Activated naive CD4-positive, alpha-beta T cell treated with anti-CD3 and anti-CD28 coated beads, Interleukin-2, amount 50 U/mL, for 24 hours (primary cell): ENCODE data around the gene PSD4.
A peak's percentile ranks its signal among the peaks of the same experiment; 100 is the strongest.

Experiments used
- H3K27ac Mint-ChIP-seq: one replicate; pipeline ENCODE4 v1.8.0; 2021; ENCODE audit warnings: mild to moderate bottlenecking, mixed read lengths
- H3K27me3 Mint-ChIP-seq: one replicate; pipeline ENCODE4 v1.8.0; 2021; ENCODE audit warnings: mixed read lengths
- H3K36me3 Mint-ChIP-seq: one replicate; pipeline ENCODE4 v1.8.0; 2021; ENCODE audit warnings: mixed read lengths
- H3K4me1 Mint-ChIP-seq: one replicate; pipeline ENCODE4 v1.8.0; 2021; ENCODE audit warnings: mixed read lengths
- H3K4me3 Mint-ChIP-seq: one replicate; pipeline ENCODE4 v1.8.0; 2021; ENCODE audit warnings: mild to moderate bottlenecking, mixed read lengths
- H3K9me3 Mint-ChIP-seq: one replicate; pipeline ENCODE4 v1.8.0; 2021; ENCODE audit warnings: mixed read lengths

Gene PSD4

GRCh38 chr2:113173542-113174375 lies at the start of gene PSD4:
Gene PSD4 (plus strand): TSS chr2:113173971. CDS start chr2:113182457, 8,486 bp downstream.
- peaks cover 15% of the 10 kb centered on the region for H3K36me3 Mint-ChIP-seq
- H3K27me3 Mint-ChIP-seq: no peaks in the 10 kb centered on the region
- H3K27ac Mint-ChIP-seq: peak within 1 kb of the TSS; percentile 95
- H3K4me1 Mint-ChIP-seq: peaks cover 74% of the 10 kb centered on the region
- peak within 1 kb of the TSS; percentile 89 for H3K4me3 Mint-ChIP-seq
- peaks cover 4% of the 10 kb centered on the region for H3K9me3 Mint-ChIP-seq

- no peak overlapping the region for H3K27ac Mint-ChIP-seq
These were observed 49.4 kb upstream of the PSD4 start for GRCh38 chr2:113124181-113124961.

GRCh38 chr2:113124984-113125855 lies 48.6 kb upstream of the PSD4 start:
- Mint-ChIP-seq H3K27me3 (peaks cover 2% of the 10 kb centered on the region), H3K9me3 (no peaks in the 10 kb centered on the region), H3K4me1 (peaks cover 20% of the 10 kb centered on the region), H3K27ac (no peak overlapping the region), H3K4me3 (no peak overlapping the region), H3K36me3 (no peaks in the 10 kb centered on the region)

More at GRCh38 chr2:113124181-113124961, 49.4 kb upstream of the PSD4 start:
- H3K4me1 Mint-ChIP-seq: peaks cover 20% of the 10 kb centered on the region
- no peak overlapping the region for H3K4me3 Mint-ChIP-seq
- no peaks in the 10 kb centered on the region for H3K9me3 Mint-ChIP-seq
- H3K27me3 Mint-ChIP-seq: peaks cover 2% of the 10 kb centered on the region
- no peaks in the 10 kb centered on the region for H3K36me3 Mint-ChIP-seq

- no peaks in the 10 kb centered on the region for H3K36me3 Mint-ChIP-seq
- H3K9me3 Mint-ChIP-seq: no peaks in the 10 kb centered on the region
- H3K4me3 Mint-ChIP-seq: no peak within 1 kb of the TSS
- H3K27ac Mint-ChIP-seq: no peak within 1 kb of the TSS
- peaks cover 2% of the 10 kb centered on the region for H3K27me3 Mint-ChIP-seq
- H3K4me1 Mint-ChIP-seq: peaks cover 17% of the 10 kb centered on the region
These were observed 46.7 kb upstream of the PSD4 start, which contains the start of gene IL1RN for GRCh38 chr2:113126845-113127645. Gene IL1RN (plus strand): TSS chr2:113127598. CDS start chr2:113127625, 27 bp downstream.

- H3K27ac Mint-ChIP-seq: no peak overlapping the region
- peaks cover 2% of the 10 kb centered on the region for H3K27me3 Mint-ChIP-seq
- H3K4me3 Mint-ChIP-seq: no peak overlapping the region
- H3K9me3 Mint-ChIP-seq: no peaks in the 10 kb centered on the region
- no peaks in the 10 kb centered on the region for H3K36me3 Mint-ChIP-seq
- peaks cover 17% of the 10 kb centered on the region for H3K4me1 Mint-ChIP-seq
These were observed 45.9 kb upstream of the PSD4 start for GRCh38 chr2:113127646-113128570.

GRCh38 chr2:113129519-113130078 lies 44.2 kb upstream of the PSD4 start:
- peaks cover under 1% of the 10 kb centered on the region for H3K27me3 Mint-ChIP-seq
- H3K27ac Mint-ChIP-seq: no peak overlapping the region
- no peaks in the 10 kb centered on the region for H3K9me3 Mint-ChIP-seq
- peaks cover 9% of the 10 kb centered on the region for H3K4me1 Mint-ChIP-seq
- H3K36me3 Mint-ChIP-seq: no peaks in the 10 kb centered on the region
- no peak overlapping the region for H3K4me3 Mint-ChIP-seq

- no peaks in the 10 kb centered on the region for H3K27me3 Mint-ChIP-seq
- no peaks in the 10 kb centered on the region for H3K36me3 Mint-ChIP-seq
- H3K27ac Mint-ChIP-seq: no peak overlapping the region
- H3K4me1 Mint-ChIP-seq: no peaks in the 10 kb centered on the region
- H3K9me3 Mint-ChIP-seq: no peaks in the 10 kb centered on the region
- no peak overlapping the region for H3K4me3 Mint-ChIP-seq
These were observed 42.2 kb upstream of the PSD4 start for GRCh38 chr2:113131352-113132185.

- Mint-ChIP-seq H3K4me1 (peaks cover 5% of the 10 kb centered on the region), H3K4me3 (no peak overlapping the region), H3K9me3 (no peaks in the 10 kb centered on the region), H3K36me3 (no peaks in the 10 kb centered on the region), H3K27me3 (no peaks in the 10 kb centered on the region), H3K27ac (no peak overlapping the region)
These were observed 41.3 kb upstream of the PSD4 start for GRCh38 chr2:113132414-113133021.

GRCh38 chr2:113133704-113134598 lies 39.8 kb upstream of the PSD4 start:
- Mint-ChIP-seq H3K9me3 (no peaks in the 10 kb centered on the region), H3K27me3 (no peaks in the 10 kb centered on the region), H3K36me3 (no peaks in the 10 kb centered on the region), H3K4me1 (peaks cover 19% of the 10 kb centered on the region), H3K27ac (no peak overlapping the region), H3K4me3 (no peak overlapping the region)

- Mint-ChIP-seq H3K4me1 (peaks cover 27% of the 10 kb centered on the region), H3K9me3 (no peaks in the 10 kb centered on the region), H3K4me3 (no peak overlapping the region), H3K27ac (no peak overlapping the region), H3K36me3 (no peaks in the 10 kb centered on the region), H3K27me3 (no peaks in the 10 kb centered on the region)
These were observed 39.1 kb upstream of the PSD4 start for GRCh38 chr2:113134717-113135116.

- Mint-ChIP-seq H3K27ac (no peak overlapping the region), H3K27me3 (no peaks in the 10 kb centered on the region), H3K4me1 (peaks cover 27% of the 10 kb centered on the region), H3K9me3 (no peaks in the 10 kb centered on the region), H3K36me3 (no peaks in the 10 kb centered on the region), H3K4me3 (no peak overlapping the region)
These were observed 38.5 kb upstream of the PSD4 start for GRCh38 chr2:113135317-113135716.
